ENCODE measurements around the gene KIF5C. TPM values are rescaled to one million over a fixed set of nuclear protein-coding genes. Genes with fewer than 3 reads are reported as not detected.

Gene KIF5C
- total RNA-seq, 1 donor from 2014 or later, result 6.9 TPM

DNA sequence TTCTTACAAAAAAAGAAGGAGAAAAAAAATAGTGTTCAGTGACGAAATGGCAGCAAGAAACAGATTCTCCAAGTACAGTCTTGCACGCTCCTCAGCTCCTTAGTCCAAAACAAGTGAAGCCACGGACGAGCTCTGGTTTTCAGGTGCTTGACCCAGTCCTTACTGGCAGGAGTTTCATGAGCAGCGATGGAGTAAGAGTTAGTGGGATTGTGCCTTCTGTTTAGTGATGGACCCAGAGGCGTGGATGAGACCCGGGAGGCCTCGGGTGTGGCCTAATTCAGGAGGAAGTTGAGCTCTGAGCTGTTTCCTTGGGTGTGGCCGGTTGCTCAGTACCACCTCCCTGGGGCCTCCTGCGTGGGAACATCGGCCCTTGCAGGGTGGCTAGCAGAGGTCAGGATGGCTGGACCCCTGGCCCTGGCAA, 52.0 kb downstream of the KIF5C start:
- peak overlapping the region; percentile 16 for H3K4me3 ChIP-seq (ENCODE audit: low read depth, low read length)
- DNase-seq (ENCODE audit: low read depth), result no peak
- TF ChIP-seq, protein P1, sequence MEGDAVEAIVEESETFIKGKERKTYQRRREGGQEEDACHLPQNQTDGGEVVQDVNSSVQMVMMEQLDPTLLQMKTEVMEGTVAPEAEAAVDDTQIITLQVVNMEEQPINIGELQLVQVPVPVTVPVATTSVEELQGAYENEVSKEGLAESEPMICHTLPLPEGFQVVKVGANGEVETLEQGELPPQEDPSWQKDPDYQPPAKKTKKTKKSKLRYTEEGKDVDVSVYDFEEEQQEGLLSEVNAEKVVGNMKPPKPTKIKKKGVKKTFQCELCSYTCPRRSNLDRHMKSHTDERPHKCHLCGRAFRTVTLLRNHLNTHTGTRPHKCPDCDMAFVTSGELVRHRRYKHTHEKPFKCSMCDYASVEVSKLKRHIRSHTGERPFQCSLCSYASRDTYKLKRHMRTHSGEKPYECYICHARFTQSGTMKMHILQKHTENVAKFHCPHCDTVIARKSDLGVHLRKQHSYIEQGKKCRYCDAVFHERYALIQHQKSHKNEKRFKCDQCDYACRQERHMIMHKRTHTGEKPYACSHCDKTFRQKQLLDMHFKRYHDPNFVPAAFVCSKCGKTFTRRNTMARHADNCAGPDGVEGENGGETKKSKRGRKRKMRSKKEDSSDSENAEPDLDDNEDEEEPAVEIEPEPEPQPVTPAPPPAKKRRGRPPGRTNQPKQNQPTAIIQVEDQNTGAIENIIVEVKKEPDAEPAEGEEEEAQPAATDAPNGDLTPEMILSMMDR (conservative IDR thresholded peaks at IDR 0.05; ENCODE audit: low read depth, low read length), result no peak

DNA sequence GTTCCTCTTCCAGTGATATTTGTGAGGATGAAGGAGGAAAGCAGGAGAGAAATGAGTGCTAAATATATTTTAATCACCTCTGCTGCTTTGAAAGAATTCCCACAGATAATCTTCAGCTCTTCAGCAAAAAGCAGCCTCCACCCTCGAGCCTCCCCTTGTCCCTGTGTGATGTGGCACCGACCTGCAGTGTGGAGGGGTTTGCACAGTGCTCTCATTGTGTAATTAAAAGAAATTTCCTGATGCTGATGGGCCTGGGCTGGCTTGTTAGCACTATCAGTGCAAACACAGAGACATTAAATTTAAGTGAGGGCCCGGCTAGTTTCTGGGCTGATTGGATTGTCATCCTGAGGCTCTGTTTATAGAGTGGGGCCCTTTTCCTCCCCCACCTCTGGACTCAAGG, 53.4 kb downstream of the KIF5C start:
- no peak overlapping the region for H3K4me3 ChIP-seq (ENCODE audit: low read depth, low read length)
- DNase-seq (ENCODE audit: low read depth), result no peak
- TF ChIP-seq, protein P1 (conservative IDR thresholded peaks at IDR 0.05; ENCODE audit: low read depth, low read length), result no peak

DNA sequence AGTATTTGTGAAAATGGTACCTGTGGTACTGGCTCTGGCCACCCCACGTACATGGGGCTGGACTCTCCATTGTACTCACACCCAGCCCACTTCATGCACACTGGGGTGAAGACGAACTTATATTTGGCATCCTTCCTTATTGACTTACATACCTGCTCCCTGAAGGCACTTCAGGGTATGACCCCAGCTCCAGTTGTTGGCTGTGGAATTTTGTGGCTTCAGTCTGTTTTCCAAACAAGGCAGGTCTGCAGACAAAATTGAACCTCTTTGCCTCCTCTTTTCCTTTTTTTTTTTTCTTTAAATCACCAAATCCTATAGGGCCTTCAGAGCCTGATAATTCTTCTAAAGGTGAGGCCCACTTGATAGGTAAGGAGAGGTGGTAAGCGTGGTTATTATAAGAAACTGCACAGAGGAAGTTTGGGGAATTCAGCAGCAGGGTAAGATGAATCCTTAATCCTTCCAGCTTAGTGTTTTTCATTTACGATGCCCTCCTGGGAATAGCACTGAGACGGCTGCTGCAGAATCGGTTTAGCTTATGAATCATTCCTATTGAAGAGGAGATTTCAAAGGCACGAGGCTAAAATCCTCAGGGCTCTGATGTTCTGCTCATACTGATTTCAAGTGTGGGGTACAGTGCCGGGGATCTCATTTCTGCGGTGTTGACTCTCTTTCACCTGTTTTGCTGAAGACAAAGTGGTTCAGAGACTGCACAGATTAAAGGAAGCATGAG, 55.2 kb downstream of the KIF5C start:
- DNase-seq (ENCODE audit: low read depth), result no peak
- TF ChIP-seq, protein P1 (conservative IDR thresholded peaks at IDR 0.05; ENCODE audit: low read depth, low read length), result no peak
- no peak overlapping the region for H3K4me3 ChIP-seq (ENCODE audit: low read depth, low read length)

DNA sequence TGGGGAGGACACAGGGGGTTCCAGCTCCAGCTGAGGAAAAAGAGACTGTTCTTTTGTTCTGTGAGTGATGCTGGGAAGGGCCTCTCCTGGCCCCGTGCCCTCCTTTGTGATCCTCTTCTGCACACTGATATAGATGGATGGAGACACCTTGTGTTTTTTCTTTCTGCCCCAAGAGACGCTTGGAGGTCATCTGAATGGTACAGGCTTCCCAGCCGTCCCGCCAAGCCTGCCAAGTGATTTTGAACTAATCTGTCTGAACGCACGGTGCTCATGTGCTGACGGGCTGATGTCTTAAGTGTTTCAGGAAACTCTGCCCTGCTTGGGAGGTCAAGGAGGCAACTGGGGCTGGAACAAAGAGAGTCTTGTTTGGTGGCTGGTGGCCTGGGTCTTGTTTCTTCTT, 57.5 kb downstream of the KIF5C start:
- H3K4me3 ChIP-seq (ENCODE audit: low read depth, low read length), result no peak overlapping the region
- no peak for DNase-seq (ENCODE audit: low read depth)
- TF ChIP-seq, protein P1 (conservative IDR thresholded peaks at IDR 0.05; ENCODE audit: low read depth, low read length), result no peak

DNA sequence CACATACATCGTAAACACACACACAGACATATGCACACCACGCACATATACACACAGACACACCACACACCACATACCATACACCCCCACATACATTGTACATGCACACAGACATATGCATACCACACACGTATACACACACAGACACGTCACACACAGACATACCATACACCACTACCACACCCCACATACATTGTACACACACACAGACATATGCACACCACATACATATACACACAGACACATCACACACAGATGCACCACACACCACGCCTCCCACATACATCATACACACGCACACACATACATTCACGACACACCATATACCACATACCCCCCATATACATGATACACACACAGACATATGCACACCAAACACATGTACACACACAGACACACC, 58.4 kb downstream of the KIF5C start:
- no peak overlapping the region for H3K4me3 ChIP-seq (ENCODE audit: low read depth, low read length)
- no peak for DNase-seq (ENCODE audit: low read depth)
- TF ChIP-seq, protein P1 (conservative IDR thresholded peaks at IDR 0.05; ENCODE audit: low read depth, low read length), result no peak

DNA sequence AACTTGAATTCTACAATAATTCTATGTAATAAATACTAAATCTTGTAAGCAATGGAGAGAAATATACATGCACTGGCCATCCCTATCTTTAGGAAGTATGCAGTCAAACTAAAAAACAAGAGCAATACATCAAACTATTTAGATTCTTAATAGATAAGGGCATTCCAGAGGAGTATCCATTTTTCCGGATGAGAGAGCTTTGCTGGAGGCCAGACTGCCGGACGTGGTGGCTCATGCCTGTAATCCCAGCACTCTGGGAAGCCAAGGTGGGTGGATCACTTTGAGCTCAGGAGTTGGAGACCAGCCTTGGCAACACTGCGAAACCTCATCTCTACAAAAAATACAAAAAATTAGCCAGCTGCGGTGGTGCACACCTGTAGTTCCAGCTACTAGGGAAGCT, 60.8 kb downstream of the KIF5C start:
- DNase-seq (ENCODE audit: low read depth), result no peak
- no peak overlapping the region for H3K4me3 ChIP-seq (ENCODE audit: low read depth, low read length)
- TF ChIP-seq, protein P1 (conservative IDR thresholded peaks at IDR 0.05; ENCODE audit: low read depth, low read length), result no peak

DNA sequence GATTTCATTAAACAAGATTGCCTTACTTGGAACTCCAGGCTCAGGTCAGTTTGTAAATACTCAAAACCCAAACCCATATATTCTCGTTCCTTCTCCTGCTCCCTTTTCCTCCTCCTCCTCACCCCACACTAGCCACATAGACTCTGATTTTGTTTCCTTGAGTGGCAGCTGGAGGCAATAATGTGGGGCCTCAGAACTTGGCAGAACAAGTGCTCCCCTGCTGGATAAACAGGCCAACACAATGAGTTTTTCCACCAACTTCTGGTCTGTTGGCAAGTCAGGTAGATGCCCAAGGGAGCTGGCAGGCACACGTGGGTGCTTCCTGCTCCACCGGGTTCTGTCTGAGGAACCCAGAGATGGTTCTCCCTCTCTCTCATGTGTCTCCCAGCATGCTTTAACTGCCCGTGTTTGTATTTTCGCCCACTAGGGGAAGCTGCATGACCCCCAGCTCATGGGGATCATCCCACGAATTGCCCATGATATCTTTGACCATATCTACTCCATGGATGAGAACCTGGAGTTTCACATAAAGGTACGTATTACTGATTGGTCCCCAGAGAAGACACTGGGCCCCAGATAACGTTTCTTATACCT, 61.9 kb downstream of the KIF5C start:
- no peak for DNase-seq (ENCODE audit: low read depth)
- TF ChIP-seq, protein P1 (conservative IDR thresholded peaks at IDR 0.05; ENCODE audit: low read depth, low read length), result peak; percentile 16
- H3K4me3 ChIP-seq (ENCODE audit: low read depth, low read length), result no peak overlapping the region

Data from epithelial cell of proximal tubule (primary cell).